Measurements from ENCODE around the gene OR8H3. TPM values are rescaled to one million over a fixed set of nuclear protein-coding genes. Genes with fewer than 3 reads are reported as not detected.
"Not testable (repeated sequence)": the region's sequence is repeated elsewhere in the genome, so short reads cannot be mapped to it uniquely, and the experiment has no call there.

Gene OR8H3
- polyA plus RNA-seq (2013, experiment 1 of 4): not detected
- not detected for polyA plus RNA-seq (2013, experiment 2 of 4)
- not detected for polyA plus RNA-seq (2013, experiment 3 of 4)
- polyA plus RNA-seq (2013, experiment 4 of 4): not detected

GRCh38 chr11:56122073-56122472 is at the start of gene OR8H3:
Gene OR8H3, plus strand, starts transcription at chr11:56122373. Its CDS starts 0 bp downstream, at chr11:56122373.
- H3K36me3 ChIP-seq (ENCODE audit: control insufficient read depth, insufficient read depth, low read length): no peaks in the 10 kb centered on the region
- H3K27ac ChIP-seq (ENCODE audit: insufficient read depth, low read depth, low read length, poor library complexity, severe bottlenecking): no peak within 1 kb of the TSS
- H3K4me3 ChIP-seq (ENCODE audit: insufficient read depth, low read depth, low read length): no peak within 1 kb of the TSS
- H3K9me3 ChIP-seq (ENCODE audit: control insufficient read depth, low read length): no peaks in the 10 kb centered on the region
- H3K27me3 ChIP-seq (ENCODE audit: control insufficient read depth, insufficient read depth, low read length, poor library complexity, severe bottlenecking): no peaks in the 10 kb centered on the region
- WGBS, 2 experiments: 93 to 94% methylated on average over 6 of the region's 6 CpGs
- no peaks in the 10 kb centered on the region for H3K4me1 ChIP-seq (ENCODE audit: control insufficient read depth, insufficient read depth, low read length)

- no peak overlapping the region for H3K27ac ChIP-seq (ENCODE audit: insufficient read depth, low read depth, low read length, poor library complexity, severe bottlenecking)
- no peaks in the 10 kb centered on the region for H3K9me3 ChIP-seq (ENCODE audit: control insufficient read depth, low read length)
- H3K4me3 ChIP-seq (ENCODE audit: insufficient read depth, low read depth, low read length): no peak overlapping the region
- no peaks in the 10 kb centered on the region for H3K4me1 ChIP-seq (ENCODE audit: control insufficient read depth, insufficient read depth, low read length)
- 69 to 83% methylated on average over 2 of the region's 3 CpGs for WGBS, 2 experiments
- H3K27me3 ChIP-seq (ENCODE audit: control insufficient read depth, insufficient read depth, low read length, poor library complexity, severe bottlenecking): no peaks in the 10 kb centered on the region
- no peaks in the 10 kb centered on the region for H3K36me3 ChIP-seq (ENCODE audit: control insufficient read depth, insufficient read depth, low read length)
These were observed 32.5 kb upstream of the OR8H3 start for GRCh38 chr11:56089697-56090096.

GRCh38 chr11:56093008-56093407 is 29.2 kb upstream of the OR8H3 start, which contains the start of gene OR8I2:
Gene OR8I2, plus strand, starts transcription at chr11:56093308. Its CDS starts 0 bp downstream, at chr11:56093308.
- Histone ChIP-seq H3K27ac (ENCODE audit: insufficient read depth, low read depth, low read length, poor library complexity, severe bottlenecking) (no peak within 1 kb of the TSS), H3K4me3 (ENCODE audit: insufficient read depth, low read depth, low read length) (no peak within 1 kb of the TSS), H3K36me3 (ENCODE audit: control insufficient read depth, insufficient read depth, low read length) (no peaks in the 10 kb centered on the region), H3K27me3 (ENCODE audit: control insufficient read depth, insufficient read depth, low read length, poor library complexity, severe bottlenecking) (no peaks in the 10 kb centered on the region), H3K9me3 (ENCODE audit: control insufficient read depth, low read length) (no peaks in the 10 kb centered on the region), H3K4me1 (ENCODE audit: control insufficient read depth, insufficient read depth, low read length) (no peaks in the 10 kb centered on the region)
- WGBS, 2 experiments: 46 to 94% methylated on average over 1 to 2 of the region's 3 CpGs

GRCh38 chr11:56103210-56103737 is 18.9 kb upstream of the OR8H3 start, which contains the start of gene OR8H2:
Gene OR8H2, plus strand, starts transcription at chr11:56103687. Its CDS starts 1,356 bp downstream, at chr11:56105043.
- Histone ChIP-seq H3K27me3 (ENCODE audit: control insufficient read depth, insufficient read depth, low read length, poor library complexity, severe bottlenecking) (no peaks in the 10 kb centered on the region), H3K9me3 (ENCODE audit: control insufficient read depth, low read length) (no peaks in the 10 kb centered on the region), H3K36me3 (ENCODE audit: control insufficient read depth, insufficient read depth, low read length) (no peaks in the 10 kb centered on the region), H3K4me1 (ENCODE audit: control insufficient read depth, insufficient read depth, low read length) (no peaks in the 10 kb centered on the region), H3K4me3 (ENCODE audit: insufficient read depth, low read depth, low read length) (no peak within 1 kb of the TSS), H3K27ac (ENCODE audit: insufficient read depth, low read depth, low read length, poor library complexity, severe bottlenecking) (no peak within 1 kb of the TSS)

GRCh38 chr11:56140151-56140661 is 18.0 kb downstream of the OR8H3 start, which contains the start of gene OR8J3:
Gene OR8J3, minus strand, starts transcription at chr11:56140201. Its CDS starts 2,483 bp downstream, at chr11:56137718.
- no peaks in the 10 kb centered on the region for H3K27me3 ChIP-seq (ENCODE audit: control insufficient read depth, insufficient read depth, low read length, poor library complexity, severe bottlenecking)
- no peaks in the 10 kb centered on the region for H3K36me3 ChIP-seq (ENCODE audit: control insufficient read depth, insufficient read depth, low read length)
- H3K9me3 ChIP-seq (ENCODE audit: control insufficient read depth, low read length): no peaks in the 10 kb centered on the region
- no peak within 1 kb of the TSS for H3K4me3 ChIP-seq (ENCODE audit: insufficient read depth, low read depth, low read length)
- H3K27ac ChIP-seq (ENCODE audit: insufficient read depth, low read depth, low read length, poor library complexity, severe bottlenecking): no peak within 1 kb of the TSS
- no peaks in the 10 kb centered on the region for H3K4me1 ChIP-seq (ENCODE audit: control insufficient read depth, insufficient read depth, low read length)

- not testable (repeated sequence) for H3K4me3 ChIP-seq (ENCODE audit: insufficient read depth, low read depth, low read length); H3K9me3 ChIP-seq (ENCODE audit: control insufficient read depth, low read length); H3K4me1 ChIP-seq (ENCODE audit: control insufficient read depth, insufficient read depth, low read length); H3K27ac ChIP-seq (ENCODE audit: insufficient read depth, low read depth, low read length, poor library complexity, severe bottlenecking); H3K27me3 ChIP-seq (ENCODE audit: control insufficient read depth, insufficient read depth, low read length, poor library complexity, severe bottlenecking); H3K36me3 ChIP-seq (ENCODE audit: control insufficient read depth, insufficient read depth, low read length)
- WGBS, 2 experiments: 95 to 99% methylated on average over 20 to 28 of the region's 30 CpGs
These were observed 21.5 kb downstream of the OR8H3 start for GRCh38 chr11:56143681-56144080.

GRCh38 chr11:56151376-56151775 is 29.2 kb downstream of the OR8H3 start:
- H3K36me3 ChIP-seq (ENCODE audit: control insufficient read depth, insufficient read depth, low read length): no peaks in the 10 kb centered on the region
- H3K27ac ChIP-seq (ENCODE audit: insufficient read depth, low read depth, low read length, poor library complexity, severe bottlenecking): no peak overlapping the region
- H3K27me3 ChIP-seq (ENCODE audit: control insufficient read depth, insufficient read depth, low read length, poor library complexity, severe bottlenecking): no peaks in the 10 kb centered on the region
- H3K4me1 ChIP-seq (ENCODE audit: control insufficient read depth, insufficient read depth, low read length): no peaks in the 10 kb centered on the region
- 95 to 100% methylated on average over 1 of the region's 1 CpG for WGBS, 2 experiments
- peaks cover 2% of the 10 kb centered on the region for H3K9me3 ChIP-seq (ENCODE audit: control insufficient read depth, low read length)
- no peak overlapping the region for H3K4me3 ChIP-seq (ENCODE audit: insufficient read depth, low read depth, low read length)

GRCh38 chr11:56152333-56152732 is 30.2 kb downstream of the OR8H3 start:
- 95% methylated on average over 15 of the region's 15 CpGs for WGBS, 2 experiments
- Histone ChIP-seq H3K4me1 (ENCODE audit: control insufficient read depth, insufficient read depth, low read length) (no peaks in the 10 kb centered on the region), H3K27me3 (ENCODE audit: control insufficient read depth, insufficient read depth, low read length, poor library complexity, severe bottlenecking) (no peaks in the 10 kb centered on the region), H3K9me3 (ENCODE audit: control insufficient read depth, low read length) (peaks cover 2% of the 10 kb centered on the region), H3K4me3 (ENCODE audit: insufficient read depth, low read depth, low read length) (no peak overlapping the region), H3K36me3 (ENCODE audit: control insufficient read depth, insufficient read depth, low read length) (no peaks in the 10 kb centered on the region), H3K27ac (ENCODE audit: insufficient read depth, low read depth, low read length, poor library complexity, severe bottlenecking) (no peak overlapping the region)

GRCh38 chr11:56160217-56160616 is 38.0 kb downstream of the OR8H3 start, which contains the start of gene OR8K5:
Gene OR8K5, minus strand, starts transcription at chr11:56160317. Its CDS starts 0 bp downstream, at chr11:56160317.
- Histone ChIP-seq H3K9me3 (ENCODE audit: control insufficient read depth, low read length) (no peaks in the 10 kb centered on the region), H3K4me1 (ENCODE audit: control insufficient read depth, insufficient read depth, low read length) (no peaks in the 10 kb centered on the region), H3K27ac (ENCODE audit: insufficient read depth, low read depth, low read length, poor library complexity, severe bottlenecking) (no peak within 1 kb of the TSS), H3K36me3 (ENCODE audit: control insufficient read depth, insufficient read depth, low read length) (no peaks in the 10 kb centered on the region), H3K27me3 (ENCODE audit: control insufficient read depth, insufficient read depth, low read length, poor library complexity, severe bottlenecking) (no peaks in the 10 kb centered on the region), H3K4me3 (ENCODE audit: insufficient read depth, low read depth, low read length) (no peak within 1 kb of the TSS)
- 79 to 92% methylated on average over 2 to 3 of the region's 3 CpGs for WGBS, 2 experiments

GRCh38 chr11:56163804-56164203 is 41.6 kb downstream of the OR8H3 start:
- H3K4me1 ChIP-seq (ENCODE audit: control insufficient read depth, insufficient read depth, low read length): no peaks in the 10 kb centered on the region
- no peak overlapping the region for H3K4me3 ChIP-seq (ENCODE audit: insufficient read depth, low read depth, low read length)
- no peaks in the 10 kb centered on the region for H3K9me3 ChIP-seq (ENCODE audit: control insufficient read depth, low read length)
- WGBS, 2 experiments: 88 to 92% methylated on average over 2 to 3 of the region's 3 CpGs
- H3K36me3 ChIP-seq (ENCODE audit: control insufficient read depth, insufficient read depth, low read length): no peaks in the 10 kb centered on the region
- no peaks in the 10 kb centered on the region for H3K27me3 ChIP-seq (ENCODE audit: control insufficient read depth, insufficient read depth, low read length, poor library complexity, severe bottlenecking)
- no peak overlapping the region for H3K27ac ChIP-seq (ENCODE audit: insufficient read depth, low read depth, low read length, poor library complexity, severe bottlenecking)

All from ectodermal cell (in vitro differentiated cells).